Body of pancreas (tissue), 4 donors: ENCODE measurements around the gene KLHL26. TPM values are rescaled to one million over a fixed set of nuclear protein-coding genes. Genes with fewer than 3 reads are reported as not detected.
A peak's percentile ranks its signal among the peaks of the same experiment; 100 is the strongest.

Experiments used
- ATAC-seq: fragments of 150-250 bp; one replicate; pipeline ENCODE4 v1.9.1; 2016
- DNase-seq, 4 donors: peaks; one replicate each; pipeline ENCODE4 v3.0.0-alpha.2; 2019
- H3K27ac ChIP-seq, 4 donors: fragments of 200-600 bp; sonication (generic); 1 replicate in 3 of 4; 2 replicates in 1 of 4; pipeline versions ENCODE4 v1.5.1 to v1.6.1; 2016 to 2019; ENCODE audit warnings: mild to moderate bottlenecking in 1 of 4, mixed read lengths in 1 of 4, moderate library complexity in 1 of 4
- H3K27me3 ChIP-seq, 2 donors: fragments of 200-600 bp; sonication (generic); one replicate each; pipeline ENCODE4 v1.6.0; 2016; ENCODE audit warnings: mild to moderate bottlenecking in 1 of 2
- H3K36me3 ChIP-seq, 2 donors: fragments of 200-600 bp; sonication (generic); replicated peaks in 1 of 2; 2 replicates each; pipeline ENCODE4 v1.5.1; 2016; ENCODE audit warnings: low read depth in 2 of 2; ENCODE audit not compliant: insufficient read depth in 1 of 2
- H3K4me1 ChIP-seq: fragments of 200-600 bp; sonication (generic); one replicate; pipeline ENCODE4 v1.6.0; 2016
- H3K4me3 ChIP-seq, 2 donors: fragments of 200-600 bp; sonication (generic); 1 replicate in 1 of 2; 2 replicates in 1 of 2; pipeline ENCODE4 v1.5.1; 2016 to 2019
- H3K9me3 ChIP-seq, 3 donors: fragments of 200-600 bp; sonication (generic); 1 replicate in 2 of 3; 2 replicates in 1 of 3; pipeline ENCODE4 v1.5.1; 2016
- POLR2A ChIP-seq, 3 donors: fragments of 450-650 bp; IDR thresholded peaks; one replicate each; pipeline ENCODE4 v1.6.1; 2016; ENCODE audit warnings: antibody characterized with exemption in 3 of 3, mild to moderate bottlenecking in 2 of 3
- WGBS, 2 donors: methylation state at CpG; one replicate each; pipeline ENCODE4 v1.1.5; 2017; 5-methylcytosine and 5-hydroxymethylcytosine counted together
- intact Hi-C: fragments of 100-400 bp; cut with DNase I; formaldehyde crosslinking; loops from one replicate; pipeline ENCODE4 v1.15.1; 2023
- total RNA-seq, 2 donors: library from RNA; depleted of rRNA; stranded (reverse); fragments of >200 nt; gene quantifications; one replicate each; pipeline ENCODE4 v1.1.0, GENCODE V29; 2016
- TF ChIP-seq, protein P1 (sequence below), 7 experiments: fragments of 450-650 bp in 4 of 7; fragments of 200-600 bp in 3 of 7; sonication (generic) in 3 of 7; IDR thresholded peaks; one replicate each; pipeline ENCODE4 v1.5.1; 2016 to 2019; ENCODE audit warnings: antibody characterized with exemption in 7 of 7

KLHL26 gene
- total RNA-seq, 2 donors from 2014 or later: 3.6 to 8.9 TPM

DNA sequence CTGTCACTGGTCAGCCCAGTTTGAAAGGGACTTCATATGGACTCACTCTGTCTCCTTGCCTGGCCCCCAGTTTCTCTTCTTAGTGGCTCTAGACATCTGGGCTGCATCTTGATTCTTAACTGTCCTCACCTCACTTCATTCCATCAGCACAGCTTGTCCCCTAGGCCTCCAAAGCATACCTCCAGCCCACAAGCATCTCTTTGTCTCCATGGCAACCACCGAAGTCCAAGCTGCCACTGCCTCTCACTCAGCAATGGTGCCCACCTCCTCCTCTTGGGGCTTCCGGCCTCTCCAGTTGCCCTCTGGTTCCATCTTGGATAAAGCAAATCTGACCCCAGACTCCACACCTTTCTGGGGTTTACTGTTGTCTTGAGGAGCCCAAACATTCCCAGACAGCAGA lies 9.9 kb upstream of the KLHL26 start:
- TF ChIP-seq POLR2A (IDR thresholded peaks at IDR 0.05): no peak
- TF ChIP-seq, protein P1, sequence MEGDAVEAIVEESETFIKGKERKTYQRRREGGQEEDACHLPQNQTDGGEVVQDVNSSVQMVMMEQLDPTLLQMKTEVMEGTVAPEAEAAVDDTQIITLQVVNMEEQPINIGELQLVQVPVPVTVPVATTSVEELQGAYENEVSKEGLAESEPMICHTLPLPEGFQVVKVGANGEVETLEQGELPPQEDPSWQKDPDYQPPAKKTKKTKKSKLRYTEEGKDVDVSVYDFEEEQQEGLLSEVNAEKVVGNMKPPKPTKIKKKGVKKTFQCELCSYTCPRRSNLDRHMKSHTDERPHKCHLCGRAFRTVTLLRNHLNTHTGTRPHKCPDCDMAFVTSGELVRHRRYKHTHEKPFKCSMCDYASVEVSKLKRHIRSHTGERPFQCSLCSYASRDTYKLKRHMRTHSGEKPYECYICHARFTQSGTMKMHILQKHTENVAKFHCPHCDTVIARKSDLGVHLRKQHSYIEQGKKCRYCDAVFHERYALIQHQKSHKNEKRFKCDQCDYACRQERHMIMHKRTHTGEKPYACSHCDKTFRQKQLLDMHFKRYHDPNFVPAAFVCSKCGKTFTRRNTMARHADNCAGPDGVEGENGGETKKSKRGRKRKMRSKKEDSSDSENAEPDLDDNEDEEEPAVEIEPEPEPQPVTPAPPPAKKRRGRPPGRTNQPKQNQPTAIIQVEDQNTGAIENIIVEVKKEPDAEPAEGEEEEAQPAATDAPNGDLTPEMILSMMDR (IDR thresholded peaks at IDR 0.05): no peak
- intact Hi-C loops: no loop called here
- Histone ChIP-seq H3K4me1 (no peaks in the 10 kb centered on the region), H3K27ac (no peak overlapping the region), H3K36me3 (no peaks in the 10 kb centered on the region), H3K27me3 (no peaks in the 10 kb centered on the region), H3K9me3 (no peaks in the 10 kb centered on the region), H3K4me3 (no peak overlapping the region)
- WGBS, 2 donors: 63 to 72% methylated on average over 2 of the region's 2 CpGs
- DNase-seq (no peak), ATAC-seq (no peak)

DNA sequence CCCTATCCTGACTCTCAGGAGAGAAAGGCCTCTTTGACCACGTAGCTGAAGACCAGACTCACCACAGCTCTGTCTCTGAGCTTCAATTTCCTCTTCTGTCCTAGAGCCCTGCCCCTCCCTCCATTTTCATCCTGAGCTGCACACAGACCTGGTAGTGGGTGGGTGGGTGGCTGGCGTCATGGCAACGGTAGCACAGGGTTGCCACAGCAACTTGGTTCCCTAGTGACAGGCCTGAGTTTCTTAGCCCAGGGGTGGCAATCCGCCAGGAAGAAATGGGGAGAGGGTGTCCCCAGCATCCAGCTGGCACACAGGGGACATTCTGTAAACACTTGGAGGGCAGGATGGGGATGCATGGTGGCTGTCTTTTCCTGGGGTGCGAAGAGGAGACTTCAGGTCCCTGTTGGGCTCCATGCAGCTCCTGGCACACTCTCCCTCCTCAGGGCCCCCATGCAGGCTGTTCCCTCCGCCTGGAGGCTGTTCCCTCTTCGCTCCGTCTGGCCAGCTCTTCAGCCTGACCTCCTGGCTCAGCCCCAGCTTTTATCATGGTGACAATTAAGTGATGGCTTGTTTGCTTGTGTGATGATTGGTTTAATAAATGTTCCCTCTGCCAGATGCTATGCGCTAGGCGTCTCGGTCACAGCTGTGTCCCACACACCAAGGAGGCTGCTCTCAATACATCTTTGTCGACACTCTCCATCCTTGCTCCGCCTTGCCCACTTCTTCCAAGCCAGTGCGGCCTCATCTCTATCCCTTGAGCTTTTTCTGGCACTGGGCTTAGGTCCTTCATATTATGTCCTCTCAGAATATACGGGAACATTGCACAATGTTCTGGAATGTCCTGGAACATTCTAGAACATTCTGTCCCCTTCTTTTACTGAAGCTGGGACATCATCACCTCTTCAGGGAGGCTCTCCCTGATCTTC lies 7.4 kb upstream of the KLHL26 start:
- Histone ChIP-seq H3K4me1 (peaks cover 4% of the 10 kb centered on the region), H3K27ac (no peak overlapping the region), H3K27me3 (no peaks in the 10 kb centered on the region), H3K4me3 (no peak overlapping the region), H3K9me3 (no peaks in the 10 kb centered on the region), H3K36me3 (no peaks in the 10 kb centered on the region)
- ATAC-seq (peak; percentile 62), DNase-seq (peak in 3 of 4 donors; percentile 32 to 52 (median 39))
- WGBS, 2 donors: 66 to 80% methylated on average over 11 to 15 of the region's 15 CpGs
- intact Hi-C loops: no loop called here
- TF ChIP-seq POLR2A (IDR thresholded peaks at IDR 0.05): no peak
- TF ChIP-seq, protein P1 (IDR thresholded peaks at IDR 0.05): no peak

DNA sequence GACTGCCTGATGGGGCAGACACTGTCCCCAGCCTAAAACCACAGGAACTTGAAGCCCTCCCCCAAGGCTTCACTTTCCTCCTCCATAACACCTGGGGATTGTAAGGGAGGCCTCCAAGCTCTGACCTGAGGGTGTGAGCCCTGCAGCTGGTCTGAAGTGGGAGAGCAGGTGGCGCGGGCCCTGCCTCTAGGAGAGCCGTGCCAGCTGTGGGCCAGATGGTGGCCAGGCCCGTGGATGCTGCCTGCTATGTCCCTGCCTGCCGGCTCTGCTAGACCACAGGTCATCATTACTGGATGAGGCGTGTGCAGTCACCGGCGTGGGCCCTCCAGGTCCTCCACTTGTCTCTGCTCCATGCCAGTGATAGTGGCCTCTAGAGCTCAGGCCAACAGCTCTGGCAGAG lies 3.5 kb upstream of the KLHL26 start:
- no peak overlapping the region for H3K27ac ChIP-seq
- peaks cover 23% of the 10 kb centered on the region for H3K4me1 ChIP-seq
- DNase-seq (peak; percentile 42 to 81 (median 62)), ATAC-seq (no peak)
- no peak overlapping the region for H3K4me3 ChIP-seq
- TF ChIP-seq, protein P1 (IDR thresholded peaks at IDR 0.05): no peak
- no peak for TF ChIP-seq POLR2A (IDR thresholded peaks at IDR 0.05)
- H3K27me3 ChIP-seq: no peaks in the 10 kb centered on the region
- H3K9me3 ChIP-seq: no peaks in the 10 kb centered on the region
- intact Hi-C loops: no loop called here
- WGBS, 2 donors: 50 to 100% methylated on average over 2 to 8 of the region's 8 CpGs
- H3K36me3 ChIP-seq: no peaks in the 10 kb centered on the region

DNA sequence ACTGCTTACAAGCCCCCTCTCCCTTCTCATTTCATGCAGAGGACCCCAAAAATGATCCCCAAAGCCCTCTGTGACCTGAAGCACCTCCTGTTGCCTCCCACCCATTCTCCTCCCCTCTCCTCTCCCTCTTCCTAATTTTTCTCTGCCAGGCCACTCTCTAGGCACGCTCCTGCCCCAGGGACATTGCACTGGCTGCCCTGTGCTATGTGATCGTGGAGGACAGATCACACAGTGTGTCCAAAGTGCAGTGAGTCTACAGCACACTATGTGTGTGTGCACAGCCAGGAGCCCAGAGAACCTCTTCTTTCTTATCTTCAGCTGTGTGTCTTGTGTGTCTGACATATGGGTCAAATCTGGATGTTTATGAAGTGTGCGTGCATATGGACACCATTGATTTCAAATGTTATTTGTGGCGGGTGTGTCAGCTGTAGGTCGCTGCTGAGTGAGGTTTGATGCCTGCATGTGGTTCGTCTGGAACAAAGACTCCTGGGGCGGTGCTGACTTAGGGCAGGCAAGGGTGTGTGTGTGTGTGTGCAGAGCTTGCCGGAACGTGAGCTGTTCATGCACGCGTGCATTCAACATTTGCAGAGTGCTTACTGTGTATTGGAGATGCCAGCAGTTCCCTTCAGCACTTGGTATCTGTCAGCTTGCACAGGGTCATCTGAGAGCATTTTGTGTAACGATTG lies 2.1 kb upstream of the KLHL26 start:
- intact Hi-C loops: no loop called here
- Histone ChIP-seq H3K27me3 (no peaks in the 10 kb centered on the region), H3K36me3 (no peaks in the 10 kb centered on the region), H3K4me3 (no peak overlapping the region), H3K9me3 (no peaks in the 10 kb centered on the region), H3K27ac (no peak overlapping the region), H3K4me1 (peaks cover 27% of the 10 kb centered on the region)
- WGBS, 2 donors: 64 to 80% methylated on average over 11 to 12 of the region's 12 CpGs
- no peak for TF ChIP-seq POLR2A (IDR thresholded peaks at IDR 0.05)
- TF ChIP-seq, protein P1 (IDR thresholded peaks at IDR 0.05): no peak
- no peak for ATAC-seq
- no peak for DNase-seq
